Measurements from ENCODE around the gene MLLT1. TPM values are rescaled to one million over a fixed set of nuclear protein-coding genes. Genes with fewer than 3 reads are reported as not detected.
"Not testable (repeated sequence)": the region's sequence is repeated elsewhere in the genome, so short reads cannot be mapped to it uniquely, and the experiment has no call there.

MLLT1 gene
- total RNA-seq, 1 donor from 2014 or later: 5.6 TPM

DNA sequence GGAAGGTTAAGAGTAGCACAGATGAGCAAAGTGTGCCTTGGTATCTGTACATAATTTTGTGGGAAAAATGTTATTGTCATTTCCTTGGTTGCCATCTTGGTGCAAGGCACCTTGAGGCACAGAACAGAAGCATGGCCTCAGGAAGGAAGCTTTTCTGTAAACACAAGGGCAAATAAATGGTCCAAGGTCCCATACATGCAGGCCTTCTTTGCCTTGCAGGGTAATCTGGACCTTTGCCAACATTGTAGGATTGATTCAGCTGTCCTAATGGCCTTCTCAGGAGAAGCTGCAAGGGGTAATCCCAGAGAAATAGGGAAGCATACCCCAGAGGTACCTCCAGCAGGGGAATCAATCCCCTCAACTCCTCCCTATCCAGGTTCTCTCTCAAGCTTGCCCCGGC lies 9.0 kb upstream of the MLLT1 start:
- Histone ChIP-seq H3K4me1 (no peaks in the 10 kb centered on the region), H3K27ac (no peak overlapping the region), H3K79me2 (ENCODE audit: low read depth) (no peaks in the 10 kb centered on the region), H3K9me3 (ENCODE audit: low read depth) (peaks cover 4% of the 10 kb centered on the region), H3K36me3 (no peaks in the 10 kb centered on the region), H4K20me1 (ENCODE audit: low read depth) (no peaks in the 10 kb centered on the region), H3K27me3 (no peaks in the 10 kb centered on the region), H2AFZ (replicated peaks) (no peak overlapping the region), H3K9ac (no peak overlapping the region), H3F3A (ENCODE audit: low read depth) (no peaks in the 10 kb centered on the region), H3K4me3 (no peak overlapping the region), H3K4me2 (no peak overlapping the region)
- H3K4me1 Mint-ChIP-seq: no peaks in the 10 kb centered on the region
- peaks cover 49% of the 10 kb centered on the region for H3K9me3 Mint-ChIP-seq
- H3K27ac Mint-ChIP-seq: no peak overlapping the region
- H3K27me3 Mint-ChIP-seq (ENCODE audit: insufficient read depth, low read depth): peaks cover 2% of the 10 kb centered on the region
- TF ChIP-seq EZH2 (IDR thresholded peaks at IDR 0.05): no peak
- TF ChIP-seq, protein P1, sequence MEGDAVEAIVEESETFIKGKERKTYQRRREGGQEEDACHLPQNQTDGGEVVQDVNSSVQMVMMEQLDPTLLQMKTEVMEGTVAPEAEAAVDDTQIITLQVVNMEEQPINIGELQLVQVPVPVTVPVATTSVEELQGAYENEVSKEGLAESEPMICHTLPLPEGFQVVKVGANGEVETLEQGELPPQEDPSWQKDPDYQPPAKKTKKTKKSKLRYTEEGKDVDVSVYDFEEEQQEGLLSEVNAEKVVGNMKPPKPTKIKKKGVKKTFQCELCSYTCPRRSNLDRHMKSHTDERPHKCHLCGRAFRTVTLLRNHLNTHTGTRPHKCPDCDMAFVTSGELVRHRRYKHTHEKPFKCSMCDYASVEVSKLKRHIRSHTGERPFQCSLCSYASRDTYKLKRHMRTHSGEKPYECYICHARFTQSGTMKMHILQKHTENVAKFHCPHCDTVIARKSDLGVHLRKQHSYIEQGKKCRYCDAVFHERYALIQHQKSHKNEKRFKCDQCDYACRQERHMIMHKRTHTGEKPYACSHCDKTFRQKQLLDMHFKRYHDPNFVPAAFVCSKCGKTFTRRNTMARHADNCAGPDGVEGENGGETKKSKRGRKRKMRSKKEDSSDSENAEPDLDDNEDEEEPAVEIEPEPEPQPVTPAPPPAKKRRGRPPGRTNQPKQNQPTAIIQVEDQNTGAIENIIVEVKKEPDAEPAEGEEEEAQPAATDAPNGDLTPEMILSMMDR (IDR thresholded peaks at IDR 0.05): no peak
- TF ChIP-seq EZH2phosphoT487 (IDR thresholded peaks at IDR 0.05): no peak
- no peaks in the 10 kb centered on the region for H3K36me3 Mint-ChIP-seq
- DNase-seq (ENCODE audit: low spot score): no peak
- no peak overlapping the region for H3K4me3 Mint-ChIP-seq

DNA sequence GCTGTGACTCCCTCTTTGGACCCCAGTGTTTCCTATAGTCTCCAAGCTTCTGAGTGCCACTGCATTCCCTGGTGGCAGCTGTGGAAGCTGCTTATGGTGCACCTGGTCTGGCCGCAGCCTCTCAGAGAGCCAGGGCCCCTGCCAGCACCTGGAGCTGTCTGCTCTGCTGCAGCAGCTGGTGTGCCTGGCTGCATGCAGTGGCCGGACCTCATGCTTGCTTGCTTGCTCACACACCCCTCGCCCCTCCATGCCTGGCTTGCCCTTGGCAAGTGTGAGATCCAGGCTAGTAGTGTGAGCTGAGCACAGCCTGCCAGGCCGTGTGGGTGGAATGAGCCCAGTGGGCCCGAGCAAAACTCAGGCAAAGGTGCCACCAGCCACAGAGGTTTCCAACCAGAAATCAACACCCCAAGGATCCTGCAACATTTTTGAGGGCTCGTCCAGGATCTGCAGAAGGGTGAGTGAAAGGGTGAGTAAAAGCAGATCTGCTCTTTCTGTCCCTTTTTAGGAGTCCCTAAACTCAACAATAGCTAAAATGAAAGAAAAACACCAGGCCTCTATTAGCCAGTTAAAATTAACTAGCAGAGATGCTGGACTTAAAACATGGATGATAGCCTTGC lies 7.6 kb upstream of the MLLT1 start:
- peaks cover 44% of the 10 kb centered on the region for H3K9me3 Mint-ChIP-seq
- no peak overlapping the region for H3K4me3 ChIP-seq

DNA sequence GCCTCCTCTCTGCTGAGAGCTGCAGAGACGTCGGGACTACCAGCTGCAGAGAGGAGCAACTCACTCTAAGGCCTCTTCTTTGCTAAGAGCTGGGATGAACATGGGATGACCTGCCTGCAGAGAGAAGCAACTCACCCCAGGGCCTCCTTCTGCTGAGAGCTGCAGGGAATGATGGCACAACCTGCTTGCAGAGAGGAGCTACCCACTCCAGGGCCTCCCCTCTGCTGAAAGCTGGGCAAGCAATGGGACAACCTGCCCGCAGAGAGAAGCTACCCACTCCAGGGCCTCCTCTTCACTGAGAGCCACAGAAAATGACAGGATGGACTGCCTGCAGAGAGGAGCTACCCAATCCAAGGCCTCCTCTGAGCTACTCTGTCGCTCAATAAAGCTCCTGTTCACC lies 6.9 kb upstream of the MLLT1 start:
- no peak overlapping the region for H3K27ac ChIP-seq
- no peak for DNase-seq (ENCODE audit: low spot score)
- Mint-ChIP-seq H3K27me3 (ENCODE audit: insufficient read depth, low read depth) (peaks cover 2% of the 10 kb centered on the region), H3K27ac (no peak overlapping the region), H3K4me1 (no peaks in the 10 kb centered on the region), H3K4me3 (no peak overlapping the region), H3K36me3 (no peaks in the 10 kb centered on the region), H3K9me3 (peaks cover 40% of the 10 kb centered on the region)
- no peak overlapping the region for H2AFZ ChIP-seq (replicated peaks)
- H3K79me2 ChIP-seq (ENCODE audit: low read depth): no peaks in the 10 kb centered on the region
- H3K4me3 ChIP-seq: no peak overlapping the region
- TF ChIP-seq EZH2 (IDR thresholded peaks at IDR 0.05): no peak
- TF ChIP-seq, protein P1 (IDR thresholded peaks at IDR 0.05): no peak
- no peaks in the 10 kb centered on the region for H4K20me1 ChIP-seq (ENCODE audit: low read depth)
- no peaks in the 10 kb centered on the region for H3K36me3 ChIP-seq
- no peaks in the 10 kb centered on the region for H3F3A ChIP-seq (ENCODE audit: low read depth)
- H3K27me3 ChIP-seq: no peaks in the 10 kb centered on the region
- no peak overlapping the region for H3K9ac ChIP-seq
- H3K4me2 ChIP-seq: no peak overlapping the region
- H3K9me3 ChIP-seq (ENCODE audit: low read depth): no peaks in the 10 kb centered on the region
- no peaks in the 10 kb centered on the region for H3K4me1 ChIP-seq

More for the DNA sequence above, 7.6 kb upstream of the MLLT1 start:
- Histone ChIP-seq H3K36me3 (no peaks in the 10 kb centered on the region), H3K9me3 (ENCODE audit: low read depth) (no peaks in the 10 kb centered on the region), H3K9ac (no peak overlapping the region), H3K27ac (no peak overlapping the region), H3K79me2 (ENCODE audit: low read depth) (no peaks in the 10 kb centered on the region), H3K27me3 (no peaks in the 10 kb centered on the region), H3K4me1 (no peaks in the 10 kb centered on the region), H3K4me2 (no peak overlapping the region), H4K20me1 (ENCODE audit: low read depth) (no peaks in the 10 kb centered on the region), H3F3A (ENCODE audit: low read depth) (no peaks in the 10 kb centered on the region), H2AFZ (replicated peaks) (no peak overlapping the region)
- DNase-seq (ENCODE audit: low spot score): no peak
- no peaks in the 10 kb centered on the region for H3K36me3 Mint-ChIP-seq
- no peak overlapping the region for H3K4me3 Mint-ChIP-seq
- TF ChIP-seq EZH2 (IDR thresholded peaks at IDR 0.05) (no peak), EZH2phosphoT487 (IDR thresholded peaks at IDR 0.05) (no peak)
- TF ChIP-seq, protein P1 (IDR thresholded peaks at IDR 0.05): no peak
- H3K27me3 Mint-ChIP-seq (ENCODE audit: insufficient read depth, low read depth): peaks cover 2% of the 10 kb centered on the region
- H3K4me1 Mint-ChIP-seq: no peaks in the 10 kb centered on the region
- no peak overlapping the region for H3K27ac Mint-ChIP-seq

DNA sequence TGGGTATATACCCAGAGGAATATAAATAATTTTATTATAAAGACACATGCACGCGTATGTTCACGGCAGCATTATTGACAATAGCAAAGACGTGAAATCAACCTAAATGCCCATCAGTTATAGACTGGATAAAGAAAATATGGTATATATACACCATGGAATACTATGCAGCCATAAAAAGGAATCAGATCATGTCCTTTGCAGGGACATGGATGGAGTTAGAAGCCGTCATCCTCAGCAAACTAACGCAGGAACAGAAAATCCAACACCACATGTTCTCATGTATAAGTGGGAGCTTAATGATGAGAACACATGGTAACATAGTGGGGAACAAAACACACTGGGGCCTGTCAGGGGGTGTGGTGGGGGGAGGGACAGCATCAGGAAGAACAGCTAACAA lies 2.6 kb upstream of the MLLT1 start:
- not testable (repeated sequence) for H3K9me3 ChIP-seq (ENCODE audit: low read depth); H3K27me3 ChIP-seq; H3K9ac ChIP-seq; H3F3A ChIP-seq (ENCODE audit: low read depth); H3K27me3 Mint-ChIP-seq (ENCODE audit: insufficient read depth, low read depth); H3K36me3 ChIP-seq; H3K4me3 ChIP-seq; H3K4me1 ChIP-seq; H3K27ac Mint-ChIP-seq; H3K4me2 ChIP-seq; DNase-seq (ENCODE audit: low spot score); H3K27ac ChIP-seq; H2AFZ ChIP-seq (replicated peaks); H3K9me3 Mint-ChIP-seq; H3K4me3 Mint-ChIP-seq
- Histone ChIP-seq H3K79me2 (ENCODE audit: low read depth) (peaks cover 21% of the 10 kb centered on the region), H4K20me1 (ENCODE audit: low read depth) (peaks cover 20% of the 10 kb centered on the region)
- Mint-ChIP-seq H3K4me1 (peaks cover 17% of the 10 kb centered on the region), H3K36me3 (peaks cover 10% of the 10 kb centered on the region)
